WTC11 (cell line): Measurements from ENCODE around the gene PCNX1. TPM values are rescaled to one million over a fixed set of nuclear protein-coding genes. Genes with fewer than 3 reads are reported as not detected.

Experiments
- ATAC-seq: fragments of 200-7000 bp; cut with Tn5 transposase; 2 replicates; pipeline ENCODE4 v1.10.0; 2021; ENCODE audit warnings: mild to moderate bottlenecking, moderate library complexity
- CTCF ChIA-PET: fragments of 300-600 bp; sonication (Branson Sonifier 250); formaldehyde crosslinking; loops from one replicate; lab custom pipeline; 2021; ENCODE audit warnings: antibody characterized with exemption; lab: Charles Lee
- POLR2A ChIA-PET: fragments of 350-600 bp; sonication (Branson Sonifier 250); formaldehyde crosslinking; loops from one replicate; lab custom pipeline; 2021; ENCODE audit warnings: antibody characterized with exemption; lab: Charles Lee
- DNase-seq: peaks from one replicate; pipeline ENCODE4 v3.0.0; 2021; ENCODE audit warnings: low spot score
- H3K27ac Mint-ChIP-seq: 2 replicates; pipeline ENCODE4 v1.8.0; 2021; ENCODE audit warnings: mixed read lengths
- H3K27me3 Mint-ChIP-seq: 2 replicates; pipeline ENCODE4 v1.8.0; 2021; ENCODE audit warnings: low read depth, mild to moderate bottlenecking, moderate library complexity, mixed read lengths
- H3K36me3 Mint-ChIP-seq: 2 replicates; pipeline ENCODE4 v1.8.0; 2021; ENCODE audit warnings: mixed read lengths
- H3K4me1 Mint-ChIP-seq: 2 replicates; pipeline ENCODE4 v1.8.0; 2022; ENCODE audit warnings: mixed read lengths
- H3K4me3 Mint-ChIP-seq: 2 replicates; pipeline ENCODE4 v1.8.0; 2021; ENCODE audit warnings: mild to moderate bottlenecking, moderate library complexity, mixed read lengths
- H3K9me3 Mint-ChIP-seq: 2 replicates; pipeline ENCODE4 v1.8.0; 2021; ENCODE audit warnings: mixed read lengths
- AFF4 ChIP-seq: sonication (generic); formaldehyde crosslinking; IDR thresholded peaks from 2 replicates; pipeline ENCODE4 v1.8.1; 2023; ENCODE audit warnings: mild to moderate bottlenecking, missing genetic modification reagents, borderline replicate concordance
- ARID4B ChIP-seq: sonication (generic); formaldehyde crosslinking; IDR thresholded peaks from 2 replicates; pipeline ENCODE4 v1.8.0; 2023; ENCODE audit warnings: missing genetic modification reagents, mild to moderate bottlenecking, borderline replicate concordance
- ATF1 ChIP-seq: sonication (generic); formaldehyde crosslinking; IDR thresholded peaks from 2 replicates; pipeline ENCODE4 v1.8.1; 2023; ENCODE audit warnings: mild to moderate bottlenecking, moderate library complexity, missing genetic modification reagents
- ATF3 ChIP-seq: sonication (generic); formaldehyde crosslinking; conservative IDR thresholded peaks from 2 replicates; pipeline ENCODE4 v1.8.1; 2022; ENCODE audit warnings: mild to moderate bottlenecking, missing genetic modification reagents
- CBFB ChIP-seq: sonication (generic); formaldehyde crosslinking; IDR thresholded peaks from 2 replicates; pipeline ENCODE4 v1.8.1; 2022; ENCODE audit warnings: mild to moderate bottlenecking, low read depth, missing genetic modification reagents
- E2F1 ChIP-seq: sonication (generic); formaldehyde crosslinking; IDR thresholded peaks from 2 replicates; pipeline ENCODE4 v1.8.0; 2022; ENCODE audit warnings: mild to moderate bottlenecking, missing genetic modification reagents
- IRF2 ChIP-seq: sonication (generic); formaldehyde crosslinking; IDR thresholded peaks from 2 replicates; pipeline ENCODE4 v1.8.0; 2022; ENCODE audit warnings: low read depth, missing genetic modification reagents, borderline replicate concordance
- MXD4 ChIP-seq: fragments of 250-450 bp; sonication (Bioruptor Pico); IDR thresholded peaks from 2 replicates; pipeline ENCODE4 v1.8.0; 2021; ENCODE audit warnings: mild to moderate bottlenecking, moderate library complexity, borderline replicate concordance
- NFYB ChIP-seq: sonication (generic); formaldehyde crosslinking; conservative IDR thresholded peaks from 2 replicates; pipeline ENCODE4 v1.8.0; 2022; ENCODE audit warnings: low read depth, missing genetic modification reagents
- PRDM15 ChIP-seq: sonication (generic); formaldehyde crosslinking; IDR thresholded peaks from 2 replicates; pipeline ENCODE4 v1.8.0; 2022; ENCODE audit warnings: missing genetic modification reagents
- PREB ChIP-seq: sonication (generic); formaldehyde crosslinking; IDR thresholded peaks from 2 replicates; pipeline ENCODE4 v1.8.1; 2022; ENCODE audit warnings: mild to moderate bottlenecking, missing genetic modification reagents, moderate library complexity, borderline replicate concordance
- PRRX2 ChIP-seq: fragments of 250-450 bp; sonication (Bioruptor Pico); IDR thresholded peaks from 2 replicates; pipeline ENCODE4 v1.8.0; 2021; ENCODE audit warnings: mild to moderate bottlenecking
- RELA ChIP-seq: sonication (generic); formaldehyde crosslinking; IDR thresholded peaks from 2 replicates; pipeline ENCODE4 v1.8.1; 2022; ENCODE audit warnings: missing genetic modification reagents, mild to moderate bottlenecking, borderline replicate concordance
- SMAD4 ChIP-seq: sonication (generic); formaldehyde crosslinking; IDR thresholded peaks from 2 replicates; pipeline ENCODE4 v1.8.0; 2022; ENCODE audit warnings: mild to moderate bottlenecking, missing genetic modification reagents
- SP1 ChIP-seq: sonication (generic); formaldehyde crosslinking; conservative IDR thresholded peaks from 2 replicates; pipeline ENCODE4 v1.8.1; 2022; ENCODE audit warnings: missing genetic modification reagents
- TEAD1 ChIP-seq: sonication (generic); formaldehyde crosslinking; IDR thresholded peaks from 2 replicates; pipeline ENCODE4 v1.8.0; 2022; ENCODE audit warnings: mild to moderate bottlenecking, missing genetic modification reagents
- TP53 ChIP-seq: sonication (generic); formaldehyde crosslinking; IDR thresholded peaks from 2 replicates; pipeline ENCODE4 v1.8.1; 2023; ENCODE audit warnings: mild to moderate bottlenecking, missing genetic modification reagents
- ZNF416 ChIP-seq: fragments of 250-450 bp; sonication (Bioruptor Pico); IDR thresholded peaks from 2 replicates; pipeline ENCODE4 v1.9.0; 2021; ENCODE audit warnings: mild to moderate bottlenecking, inconsistent platforms
- ZSCAN18 ChIP-seq: fragments of 250-450 bp; sonication (Bioruptor Pico); IDR thresholded peaks from 2 replicates; pipeline ENCODE4 v2.1.2; 2022; ENCODE audit warnings: mild to moderate bottlenecking, moderate library complexity
- total RNA-seq: library from RNA; stranded (reverse); gene quantifications from 3 replicates; pipeline ENCODE4 v1.2.3, GENCODE V29; 2021

The PCNX1 gene
- total RNA-seq, 1 experiment from 2014 or later, result 46.4 TPM

GRCh38 chr14:71029236-71029781, 122.0 kb downstream of the PCNX1 start:
- POLR2A ChIA-PET, result no interaction called here
- CTCF ChIA-PET, result no interaction called here
- Mint-ChIP-seq H3K36me3 (peaks cover 16% of the 10 kb centered on the region), H3K4me3 (no peak overlapping the region), H3K27me3 (no peaks in the 10 kb centered on the region), H3K4me1 (no peaks in the 10 kb centered on the region), H3K9me3 (no peaks in the 10 kb centered on the region), H3K27ac (no peak overlapping the region)
- TF ChIP-seq ARID4B (CRISPR knock-in tag) (no peak), ZNF416 (no peak), MXD4 (no peak), TEAD1 (CRISPR knock-in tag) (no peak), SP1 (CRISPR knock-in tag) (no peak), NFYB (CRISPR knock-in tag) (no peak), E2F1 (CRISPR knock-in tag) (no peak), ZSCAN18 (CRISPR knock-in tag) (no peak), PRRX2 (no peak), IRF2 (CRISPR knock-in tag) (no peak), RELA (no peak), CBFB (no peak), PRDM15 (no peak), AFF4 (CRISPR knock-in tag) (no peak), TP53 (CRISPR knock-in tag) (no peak), PREB (CRISPR knock-in tag) (no peak), SMAD4 (CRISPR knock-in tag) (no peak), ATF3 (CRISPR knock-in tag) (no peak), ATF1 (CRISPR knock-in tag) (no peak)
- DNase-seq, result no peak
- ATAC-seq, result no peak
